Measurements from ENCODE around the gene MAN2B2.

DNA sequence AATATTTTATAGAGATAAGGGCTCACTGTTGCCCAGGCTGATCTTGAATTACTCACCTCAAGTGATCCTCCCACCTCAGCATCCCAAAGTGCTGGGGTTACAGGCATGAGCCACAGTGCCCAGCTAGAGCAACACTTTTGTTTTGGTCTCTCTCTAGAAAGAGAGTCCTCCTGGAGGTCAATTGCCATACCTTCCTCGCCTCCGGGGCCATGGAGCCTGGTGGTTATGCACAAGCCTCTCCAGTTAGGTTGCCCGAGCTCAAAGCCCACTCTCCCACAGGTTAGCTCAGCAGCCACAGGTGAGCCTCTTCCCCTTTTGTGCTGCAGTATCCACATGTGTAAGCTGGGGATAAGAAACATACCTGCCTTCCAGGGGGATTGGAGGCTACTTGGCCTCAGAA is 24.2 kb upstream of the MAN2B2 start:
- no peak for TF ChIP-seq BHLHE40 (IDR thresholded peaks at IDR 0.05; ENCODE audit: borderline replicate concordance)
- TF ChIP-seq SP1 (IDR thresholded peaks at IDR 0.05), result no peak
- TF ChIP-seq LEF1 (IDR thresholded peaks at IDR 0.05; ENCODE audit: borderline replicate concordance), result no peak
